Epithelial cell of proximal tubule (primary cell): ENCODE data around the gene CTNNBIP1. TPM values are rescaled to one million over a fixed set of nuclear protein-coding genes. Genes with fewer than 3 reads are reported as not detected.

Experiments used
- DNase-seq: peaks from one replicate; pipeline ENCODE4 v3.0.0-alpha.2; 2011; ENCODE audit warnings: low read depth
- H3K4me3 ChIP-seq: 2 replicates; pipeline ENCODE4 v1.5.1; 2011; ENCODE audit warnings: low read depth, mild to moderate bottlenecking, low read length
- total RNA-seq: library from RNA; depleted of rRNA; stranded (reverse); fragments of >200 nt; gene quantifications from 2 replicates; pipeline ENCODE4 v1.2.3, GENCODE V29; 2015
- TF ChIP-seq, protein P1 (sequence below): conservative IDR thresholded peaks from 2 replicates; pipeline ENCODE4 v1.5.1; 2012; ENCODE audit warnings: low read depth, mild to moderate bottlenecking, low read length

Gene CTNNBIP1
- total RNA-seq, 1 donor from 2014 or later: 26.8 TPM

DNA sequence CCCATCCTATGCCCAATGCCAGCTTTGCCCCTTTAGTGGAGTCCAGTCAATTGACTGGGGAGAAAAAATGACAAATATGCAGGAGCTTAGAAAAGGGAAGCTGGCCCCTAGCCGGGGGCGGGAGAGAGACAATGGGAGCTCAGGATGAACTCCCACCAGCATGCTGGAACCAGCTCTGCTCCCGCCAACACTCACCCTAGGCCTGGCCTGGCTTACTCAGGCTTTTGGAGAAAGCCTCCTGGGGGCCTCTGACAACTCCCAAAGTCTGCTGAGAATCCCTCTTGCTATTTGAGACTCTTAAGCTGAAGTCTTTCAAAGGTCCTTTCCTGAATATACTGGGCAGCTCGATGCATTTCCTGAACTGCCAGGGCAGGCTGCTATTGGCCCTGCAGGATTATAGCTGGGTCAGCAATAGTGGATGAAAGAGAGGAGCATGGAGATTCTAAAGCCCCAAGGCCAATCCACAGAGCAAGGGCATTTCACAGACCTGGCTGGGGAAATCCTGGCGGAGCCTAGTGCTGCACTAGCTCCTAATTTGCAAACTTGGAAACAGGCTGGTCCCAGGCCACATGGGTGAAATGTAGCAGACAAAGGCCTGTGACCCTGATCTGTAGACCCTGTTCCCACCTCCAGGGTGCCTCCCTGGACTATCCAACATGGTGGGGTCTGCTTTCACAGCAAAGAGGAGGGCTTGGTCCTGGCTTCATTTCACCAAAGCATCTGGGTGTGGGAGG lies 50.6 kb downstream of the CTNNBIP1 start:
- H3K4me3 ChIP-seq: no peak overlapping the region
- TF ChIP-seq, protein P1, sequence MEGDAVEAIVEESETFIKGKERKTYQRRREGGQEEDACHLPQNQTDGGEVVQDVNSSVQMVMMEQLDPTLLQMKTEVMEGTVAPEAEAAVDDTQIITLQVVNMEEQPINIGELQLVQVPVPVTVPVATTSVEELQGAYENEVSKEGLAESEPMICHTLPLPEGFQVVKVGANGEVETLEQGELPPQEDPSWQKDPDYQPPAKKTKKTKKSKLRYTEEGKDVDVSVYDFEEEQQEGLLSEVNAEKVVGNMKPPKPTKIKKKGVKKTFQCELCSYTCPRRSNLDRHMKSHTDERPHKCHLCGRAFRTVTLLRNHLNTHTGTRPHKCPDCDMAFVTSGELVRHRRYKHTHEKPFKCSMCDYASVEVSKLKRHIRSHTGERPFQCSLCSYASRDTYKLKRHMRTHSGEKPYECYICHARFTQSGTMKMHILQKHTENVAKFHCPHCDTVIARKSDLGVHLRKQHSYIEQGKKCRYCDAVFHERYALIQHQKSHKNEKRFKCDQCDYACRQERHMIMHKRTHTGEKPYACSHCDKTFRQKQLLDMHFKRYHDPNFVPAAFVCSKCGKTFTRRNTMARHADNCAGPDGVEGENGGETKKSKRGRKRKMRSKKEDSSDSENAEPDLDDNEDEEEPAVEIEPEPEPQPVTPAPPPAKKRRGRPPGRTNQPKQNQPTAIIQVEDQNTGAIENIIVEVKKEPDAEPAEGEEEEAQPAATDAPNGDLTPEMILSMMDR: no peak
- DNase-seq: no peak

DNA sequence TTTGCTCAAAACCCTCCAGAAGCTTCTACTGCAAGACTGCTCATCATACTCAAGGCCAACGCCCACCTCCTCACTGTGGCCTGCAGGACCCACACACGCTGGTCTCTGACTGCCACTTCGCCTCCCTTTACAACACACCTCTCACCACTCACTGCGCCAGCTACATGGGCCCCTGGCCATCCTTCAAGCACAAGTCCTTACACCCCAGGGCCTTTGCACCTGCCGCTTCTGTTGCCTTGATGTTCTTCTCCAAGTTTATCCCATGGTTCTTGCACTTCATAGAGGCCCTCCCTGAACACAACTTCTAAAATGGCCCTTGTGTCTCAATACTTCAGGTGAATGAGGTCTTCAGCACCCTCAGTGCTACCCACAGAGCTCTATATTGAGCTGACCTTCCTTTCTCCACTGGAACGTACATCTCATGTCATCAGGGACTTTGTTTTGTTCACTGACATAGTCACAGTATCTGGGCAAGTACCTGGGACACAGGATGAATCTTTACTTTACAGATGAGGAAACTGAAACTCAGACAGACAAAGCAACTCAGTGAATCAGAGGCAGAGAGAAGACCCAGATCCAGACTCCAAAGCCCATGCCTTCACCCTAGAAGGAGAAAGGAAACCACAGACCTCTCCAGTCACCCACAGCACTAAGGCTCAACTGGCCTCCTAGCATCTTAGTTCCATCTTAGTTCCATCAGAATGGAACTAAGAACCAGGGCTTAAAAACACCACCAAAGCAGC lies 51.6 kb downstream of the CTNNBIP1 start:
- no peak for DNase-seq
- H3K4me3 ChIP-seq: no peak overlapping the region
- TF ChIP-seq, protein P1: no peak

- no peak overlapping the region for H3K4me3 ChIP-seq
- DNase-seq: no peak
- TF ChIP-seq, protein P1: no peak
These were observed 54.9 kb downstream of the CTNNBIP1 start for GRCh38 chr1:9855186-9855585.

- DNase-seq: no peak
- TF ChIP-seq, protein P1: no peak
- H3K4me3 ChIP-seq: no peak overlapping the region
These were observed 56.8 kb downstream of the CTNNBIP1 start for GRCh38 chr1:9853249-9853595.

DNA sequence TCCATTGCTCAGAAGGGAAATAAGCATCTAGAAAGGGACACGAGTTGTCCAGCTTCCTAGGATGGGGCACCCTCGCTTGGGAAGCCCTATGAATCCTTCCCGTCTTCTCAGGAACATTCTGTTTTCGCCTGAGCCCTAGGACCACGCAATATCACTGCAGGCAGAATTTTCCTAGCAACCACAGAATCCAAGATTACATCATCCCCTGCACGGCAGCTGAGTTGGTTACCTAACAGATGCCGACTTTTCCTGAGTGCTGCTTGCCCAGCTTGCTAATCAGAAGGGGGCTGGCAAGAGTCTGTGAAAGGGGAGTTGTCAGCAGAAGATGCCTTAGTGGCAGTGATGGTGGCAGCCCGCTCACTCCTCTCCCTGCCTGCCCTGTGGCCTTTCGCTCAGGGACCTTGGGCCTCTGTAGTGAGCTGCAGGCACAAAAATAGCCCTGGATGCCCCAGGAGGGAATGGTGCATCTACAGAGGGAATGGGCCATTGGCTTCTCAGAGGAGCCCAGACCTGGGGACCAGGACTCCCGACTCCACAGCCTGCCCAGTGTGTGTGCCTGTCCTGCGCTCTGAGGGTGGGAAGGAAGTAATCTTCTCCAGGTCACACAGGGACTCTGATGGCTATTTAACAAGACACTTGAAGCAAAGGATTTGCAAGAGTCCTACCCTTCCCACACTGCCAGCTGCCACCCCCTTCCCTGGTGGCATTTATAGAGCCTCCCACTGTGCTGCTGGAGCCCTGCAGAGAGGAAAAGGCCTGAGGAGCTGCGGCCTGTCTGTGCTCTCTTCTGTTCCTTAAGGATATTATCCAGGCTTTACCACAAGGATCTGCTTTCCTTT lies 57.4 kb downstream of the CTNNBIP1 start:
- TF ChIP-seq, protein P1: no peak
- no peak for DNase-seq
- no peak overlapping the region for H3K4me3 ChIP-seq

DNA sequence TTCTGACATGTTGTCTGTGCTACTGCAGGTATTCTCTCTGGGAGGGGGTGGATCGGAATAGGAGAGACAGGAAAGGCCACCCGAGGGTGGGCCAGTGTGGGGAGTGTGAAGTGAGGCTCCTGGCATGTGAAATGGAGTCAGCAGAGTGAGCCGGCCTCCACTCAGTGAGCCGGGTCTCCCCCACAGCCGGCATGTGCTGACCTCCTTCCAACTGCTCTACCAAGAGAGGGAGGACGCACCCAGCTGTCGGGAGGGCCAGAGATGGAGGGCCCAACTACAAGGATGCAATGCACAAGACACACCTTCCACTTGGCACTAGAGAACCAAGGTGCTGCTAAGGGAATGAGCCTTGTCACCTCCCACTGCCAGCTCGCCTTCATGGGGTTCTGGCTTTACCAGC lies 58.1 kb downstream of the CTNNBIP1 start:
- no peak overlapping the region for H3K4me3 ChIP-seq
- no peak for DNase-seq
- TF ChIP-seq, protein P1: no peak
